SK-N-SH treated with all-trans-retinoic acid at 6 μM for 48 hours (cell line): ENCODE data around the gene TACC3.

Source experiments
- ATAC-seq: fragments of 200-7000 bp; cut with Tn5 transposase; 3 replicates; pipeline ENCODE4 v1.9.1; 2020; ENCODE audit warnings: mild to moderate bottlenecking, moderate library complexity
- ARNTL ChIP-seq: fragments of 450-650 bp; formaldehyde crosslinking; IDR thresholded peaks from 2 replicates; pipeline ENCODE4 v1.5.0; 2020; ENCODE audit warnings: low read depth, mild to moderate bottlenecking, moderate library complexity, borderline replicate concordance
- ESRRG ChIP-seq: fragments of 250-450 bp; sonication (Bioruptor Pico); IDR thresholded peaks from 2 replicates; pipeline ENCODE4 v1.6.1; 2021; ENCODE audit warnings: mild to moderate bottlenecking
- GLIS3 ChIP-seq: fragments of 250-450 bp; sonication (Bioruptor Pico); IDR thresholded peaks from 2 replicates; pipeline ENCODE4 v1.5.0; 2020; ENCODE audit warnings: mild to moderate bottlenecking, moderate library complexity
- ISL1 ChIP-seq: fragments of 250-450 bp; sonication (Bioruptor Pico); IDR thresholded peaks from 2 replicates; pipeline ENCODE4 v2.1.2; 2022; ENCODE audit warnings: mild to moderate bottlenecking, moderate library complexity
- OSR1 ChIP-seq: fragments of 250-450 bp; sonication (Bioruptor Pico); IDR thresholded peaks from 2 replicates; pipeline ENCODE4 v1.8.0; 2022; ENCODE audit warnings: moderate library complexity, mild to moderate bottlenecking, inconsistent platforms
- PATZ1 ChIP-seq: fragments of 250-450 bp; sonication (Bioruptor Pico); IDR thresholded peaks from 2 replicates; pipeline ENCODE4 v1.8.0; 2020; ENCODE audit warnings: mild to moderate bottlenecking, moderate library complexity, borderline replicate concordance
- POU6F1 ChIP-seq: fragments of 250-450 bp; sonication (Bioruptor Pico); IDR thresholded peaks from 2 replicates; pipeline ENCODE4 v1.8.0; 2021; ENCODE audit warnings: low read depth, mild to moderate bottlenecking, moderate library complexity, borderline replicate concordance
- PPARA ChIP-seq: fragments of 250-450 bp; sonication (Bioruptor Pico); IDR thresholded peaks from 2 replicates; pipeline ENCODE4 v1.5.0; 2020; ENCODE audit warnings: mild to moderate bottlenecking, borderline replicate concordance
- RARB ChIP-seq: fragments of 250-450 bp; sonication (Bioruptor Pico); IDR thresholded peaks from 2 replicates; pipeline ENCODE4 v1.8.0; 2021; ENCODE audit warnings: mild to moderate bottlenecking, moderate library complexity
- SNAI2 ChIP-seq: fragments of 250-450 bp; sonication (Bioruptor Pico); IDR thresholded peaks from 2 replicates; pipeline ENCODE4 v1.5.0; 2020; ENCODE audit warnings: mild to moderate bottlenecking, moderate library complexity
- TSHZ2 ChIP-seq: fragments of 250-450 bp; sonication (Bioruptor Pico); IDR thresholded peaks from 2 replicates; pipeline ENCODE4 v1.5.0; 2020; ENCODE audit warnings: mild to moderate bottlenecking, moderate library complexity
- ZFP3 ChIP-seq: fragments of 250-450 bp; sonication (Bioruptor Pico); IDR thresholded peaks from 2 replicates; pipeline ENCODE4 v1.5.0; 2020; ENCODE audit warnings: mild to moderate bottlenecking, moderate library complexity
- ZFP30 ChIP-seq: fragments of 450-650 bp; formaldehyde crosslinking; IDR thresholded peaks from 2 replicates; pipeline ENCODE4 v1.5.0; 2022; ENCODE audit warnings: mild to moderate bottlenecking, moderate library complexity
- ZNF565 ChIP-seq: fragments of 450-650 bp; formaldehyde crosslinking; conservative IDR thresholded peaks from 2 replicates; pipeline ENCODE4 v1.5.0; 2020; ENCODE audit warnings: low read depth, mild to moderate bottlenecking, moderate library complexity
- ZNF70 ChIP-seq: fragments of 450-650 bp; formaldehyde crosslinking; IDR thresholded peaks from 2 replicates; pipeline ENCODE4 v1.5.0; 2020; ENCODE audit warnings: mild to moderate bottlenecking, moderate library complexity

Gene TACC3

DNA sequence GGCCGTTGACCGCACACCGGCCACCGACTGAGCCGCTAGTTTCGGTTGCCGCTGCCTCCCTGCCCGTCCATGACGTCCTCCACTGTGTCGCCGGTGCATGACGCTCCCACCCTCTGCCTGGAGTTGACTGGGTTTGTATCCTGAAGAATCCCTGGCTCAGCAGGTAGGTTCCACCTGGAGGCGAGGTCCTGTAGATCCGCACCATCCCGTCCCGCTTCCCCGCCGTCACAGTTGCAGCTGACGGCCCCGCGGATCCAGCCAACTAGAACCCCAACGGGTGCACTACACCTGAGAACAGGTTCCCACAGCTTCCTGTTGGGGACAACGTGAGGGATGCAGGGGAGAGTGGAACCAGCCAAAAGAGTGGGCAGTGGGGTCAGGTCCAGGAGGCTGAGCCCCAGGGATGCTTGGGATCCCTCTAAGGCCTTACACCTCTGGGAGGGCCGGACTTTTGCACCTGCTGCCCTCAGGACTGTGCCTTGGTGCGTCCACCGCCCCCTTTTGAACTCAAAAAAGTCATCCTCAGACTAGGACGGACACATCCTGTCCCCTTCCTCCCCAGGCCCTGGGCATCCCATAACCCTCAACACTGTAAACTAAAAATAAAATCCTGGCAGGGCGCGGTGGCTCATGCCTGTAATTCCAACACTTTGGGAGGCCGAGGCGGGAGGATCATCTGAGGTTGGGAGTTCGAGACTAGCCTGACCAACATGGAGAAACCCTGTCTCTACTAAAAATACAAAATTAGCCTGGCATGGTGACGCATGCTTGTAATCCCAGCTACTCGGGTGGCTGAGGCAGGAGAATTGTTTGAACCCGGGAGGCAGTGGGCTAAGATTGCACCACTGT, 8.1 kb upstream of the TACC3 start (continued):
- TF ChIP-seq TSHZ2 (no peak), ZFP30 (CRISPR knock-in tag) (no peak)

DNA sequence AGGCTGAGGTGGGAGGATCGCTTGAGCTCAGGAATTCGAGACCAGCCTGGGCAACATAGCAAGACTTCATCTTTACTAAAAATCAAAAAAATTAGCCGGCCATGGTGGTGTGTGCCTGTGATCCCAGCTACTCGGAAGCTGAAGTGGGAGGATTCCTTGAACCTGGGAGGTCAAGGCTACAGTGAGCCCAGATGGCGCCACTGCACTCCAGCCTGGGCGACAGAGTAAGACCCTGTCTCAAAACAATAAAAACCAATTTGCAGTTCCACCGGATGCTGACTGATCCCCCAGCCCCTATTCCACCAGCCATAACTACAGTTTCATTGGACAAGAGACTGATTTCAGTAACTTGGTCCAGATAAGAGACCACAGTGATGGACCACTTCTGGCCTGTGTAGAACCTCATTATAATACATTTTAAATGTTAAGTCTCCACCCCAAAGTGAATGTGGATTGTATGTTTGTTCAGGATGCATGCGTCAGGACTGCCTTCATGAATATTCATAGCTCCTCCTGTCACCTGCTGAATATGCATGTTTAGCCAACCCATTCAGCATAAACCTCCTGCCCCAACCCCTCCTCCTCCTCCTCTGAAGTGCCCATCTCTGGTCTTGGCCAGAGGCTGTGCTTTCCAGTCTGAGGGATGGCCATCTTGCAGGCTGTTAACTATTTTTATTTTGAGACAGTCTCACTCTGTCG, 6.9 kb upstream of the TACC3 start:
- no peak for ATAC-seq
- TF ChIP-seq RARB (CRISPR knock-in tag) (no peak), POU6F1 (CRISPR knock-in tag) (no peak), ZNF565 (CRISPR knock-in tag) (no peak), OSR1 (CRISPR knock-in tag) (no peak), SNAI2 (no peak), PATZ1 (CRISPR knock-in tag) (no peak), ARNTL (CRISPR knock-in tag) (no peak), ZNF70 (CRISPR knock-in tag) (no peak), ZFP3 (CRISPR knock-in tag) (no peak)

DNA sequence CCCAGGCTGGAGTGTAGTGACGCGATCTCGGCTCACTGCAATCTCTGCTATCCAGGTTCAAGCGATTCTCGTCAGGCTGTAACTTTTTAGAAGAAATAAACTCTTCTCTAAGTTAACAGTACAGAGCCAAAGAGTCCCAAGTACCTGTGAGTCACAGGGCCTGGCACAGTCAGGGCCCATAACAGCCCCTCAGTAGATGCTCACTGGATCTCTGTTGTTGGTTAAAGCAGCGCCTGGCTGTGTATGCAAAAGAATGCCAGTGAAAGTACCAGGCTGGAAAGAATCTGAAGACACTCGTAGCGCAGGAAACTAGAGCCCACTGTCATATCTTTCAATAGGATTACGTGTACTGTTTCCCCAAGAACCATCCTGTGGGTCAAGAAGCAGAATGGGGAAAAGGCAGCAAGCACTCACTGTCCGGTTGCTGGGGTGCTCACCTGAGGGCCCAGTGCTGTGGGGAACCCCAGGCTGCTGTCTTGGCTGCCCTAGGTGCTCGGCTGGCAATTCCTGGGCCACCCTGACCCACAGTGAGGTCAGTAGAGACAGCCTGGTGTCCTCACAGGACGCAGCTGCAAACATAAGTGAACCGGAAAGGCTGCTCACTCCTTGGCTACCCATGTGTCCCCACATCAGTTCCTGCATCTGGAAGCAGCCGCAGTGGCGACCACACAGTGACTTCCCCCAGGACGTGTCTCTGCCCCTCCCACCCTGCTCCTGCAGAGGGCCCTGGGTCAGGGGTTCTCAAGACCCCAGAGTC, 6.1 kb upstream of the TACC3 start:
- TF ChIP-seq PPARA (CRISPR knock-in tag) (no peak), GLIS3 (no peak), ISL1 (CRISPR knock-in tag) (no peak), RARB (CRISPR knock-in tag) (no peak)
- no peak for ATAC-seq

- TF ChIP-seq ESRRG (CRISPR knock-in tag), result no peak
- ATAC-seq, result no peak
Observed at GRCh38 chr4:1716065-1716945, 5.0 kb upstream of the TACC3 start.
